GM12878 (cell line): ENCODE results near the gene PLXDC1. TPM values are rescaled to one million over a fixed set of nuclear protein-coding genes. Genes with fewer than 3 reads are reported as not detected.

Source experiments
- ATAC-seq: fragments of 200-7000 bp; cut with Tn5 transposase; 3 replicates; pipeline ENCODE4 v1.9.1; 2020; ENCODE audit warnings: mild to moderate bottlenecking, moderate library complexity
- BruUV-seq: library from RNA; stranded (reverse); fragments of 400-500 nt; replicated peaks from 2 replicates; lab custom pipeline; 2021; lab: Mats Ljungman, UMichigan
- CTCF ChIA-PET: fragments of 300-600 bp; sonication (Branson Sonifier 250); formaldehyde crosslinking; extraction: SDS; loops from one replicate; lab custom pipeline; 2021; ENCODE audit warnings: inconsistent platforms; lab: Yijun Ruan, JAX
- POLR2A ChIA-PET: fragments of 350-600 bp; formaldehyde crosslinking; extraction: SDS; loops from one replicate; lab custom pipeline; 2021; ENCODE audit warnings: inconsistent platforms; lab: Charles Lee
- RAD21 ChIA-PET: fragments of 300-600 bp; sonication (Branson Sonifier 250); formaldehyde crosslinking; loops from one replicate; lab custom pipeline; 2023; ENCODE audit warnings: antibody characterized with exemption; ENCODE audit not compliant: unreplicated experiment; lab: Charles Lee
- SMC1A ChIA-PET: fragments of 300-600 bp; sonication (Branson Sonifier 250); formaldehyde crosslinking; loops from one replicate; lab custom pipeline; 2023; ENCODE audit not compliant: unreplicated experiment, uncharacterized antibody; lab: Charles Lee
- DNase-seq: peaks from one replicate; pipeline ENCODE4 v3.0.0-alpha.2; 2011; ENCODE audit warnings: low read depth, low spot score
- FAIRE-seq: peaks from 3 replicates; lab custom pipeline; 2011; peaks lifted over from hg19 to GRCh38; lab: Jason Lieb, UNC
- H2AFZ ChIP-seq: 2 replicates; pipeline ENCODE4 v1.6.0; 2011; ENCODE audit warnings: low read depth, low read length, control low read depth; ENCODE audit not compliant: control insufficient read depth
- H3K27ac ChIP-seq: 2 replicates; pipeline ENCODE4 v1.5.1; 2011; ENCODE audit warnings: control low read depth; ENCODE audit not compliant: control insufficient read depth, insufficient read depth
- H3K27me3 ChIP-seq, 2 experiments: replicated peaks in 1 of 2; 2 replicates each; pipeline versions ENCODE4 v1.6.0 to v1.6.1; 2011; ENCODE audit warnings: low read length in 1 of 2; ENCODE audit not compliant: control insufficient read depth in 2 of 2, insufficient read depth in 2 of 2
- H3K36me3 ChIP-seq, 2 experiments: 2 replicates each; pipeline ENCODE4 v1.5.1; 2011; ENCODE audit warnings: low read length in 1 of 2; ENCODE audit not compliant: control insufficient read depth in 2 of 2, insufficient read depth in 2 of 2
- H3K4me1 ChIP-seq: 2 replicates; pipeline ENCODE4 v1.6.1; 2011; ENCODE audit warnings: mild to moderate bottlenecking, low read length, moderate library complexity, mixed read lengths; ENCODE audit not compliant: control insufficient read depth, insufficient read depth
- H3K4me2 ChIP-seq: 2 replicates; pipeline ENCODE4 v1.6.0; 2011; ENCODE audit warnings: control low read depth; ENCODE audit not compliant: control insufficient read depth, insufficient read depth
- H3K4me3 ChIP-seq: fragments of 200-600 bp; sonication (generic); 2 replicates; pipeline ENCODE4 v1.5.1; 2016
- H3K79me2 ChIP-seq: 2 replicates; pipeline ENCODE4 v1.6.0; 2011; ENCODE audit warnings: low read length; ENCODE audit not compliant: control insufficient read depth, insufficient read depth
- H3K9ac ChIP-seq: 2 replicates; pipeline ENCODE4 v1.8.0; 2011; ENCODE audit warnings: low read length, control low read depth, mixed read lengths; ENCODE audit not compliant: control insufficient read depth, insufficient read depth
- H3K9me3 ChIP-seq: replicated peaks from 3 replicates; pipeline ENCODE4 v1.5.1; 2011; ENCODE audit warnings: mild to moderate bottlenecking, low read length; ENCODE audit not compliant: control insufficient read depth, insufficient read depth
- H4K20me1 ChIP-seq: 2 replicates; pipeline ENCODE4 v1.6.0; 2011; ENCODE audit not compliant: control insufficient read depth, insufficient read depth
- CEBPB ChIP-seq, 2 experiments: fragments of 150-350 bp in 1 of 2; IDR thresholded peaks; 2 replicates each; pipeline ENCODE4 v1.6.1; 2012 to 2014; ENCODE audit warnings: low read depth in 2 of 2, low read length in 2 of 2, borderline replicate concordance in 1 of 2, inconsistent platforms in 1 of 2
- CHD4 ChIP-seq: fragments of 200-600 bp; sonication (generic); IDR thresholded peaks from 2 replicates; pipeline ENCODE4 v1.6.1; 2016; ENCODE audit warnings: mild to moderate bottlenecking
- EZH2 ChIP-seq: IDR thresholded peaks from 2 replicates; pipeline ENCODE4 v1.6.1; 2012; ENCODE audit warnings: low read depth, mild to moderate bottlenecking, control low read depth, inconsistent platforms, low read length, borderline replicate concordance; ENCODE audit not compliant: control insufficient read depth
- FOXK2 ChIP-seq: fragments of 450-650 bp; IDR thresholded peaks from 2 replicates; pipeline ENCODE4 v1.6.1; 2017; ENCODE audit warnings: mild to moderate bottlenecking, moderate library complexity
- FOXM1 ChIP-seq: IDR thresholded peaks from 2 replicates; pipeline ENCODE4 v1.6.1; 2012; ENCODE audit warnings: low read depth, mild to moderate bottlenecking, inconsistent platforms, low read length, moderate library complexity
- JUNB ChIP-seq: IDR thresholded peaks from 2 replicates; pipeline ENCODE4 v1.6.1; 2016; ENCODE audit warnings: antibody characterized with exemption, mild to moderate bottlenecking
- MTA2 ChIP-seq: fragments of 450-650 bp; IDR thresholded peaks from 2 replicates; pipeline ENCODE4 v1.6.1; 2016; ENCODE audit warnings: low read depth, mild to moderate bottlenecking, moderate library complexity
- MTA3 ChIP-seq: IDR thresholded peaks from 2 replicates; pipeline ENCODE4 v1.6.1; 2012; ENCODE audit warnings: low read length, inconsistent platforms, borderline replicate concordance
- MYB ChIP-seq: fragments of 150-350 bp; IDR thresholded peaks from 2 replicates; pipeline ENCODE4 v1.6.1; 2014; ENCODE audit warnings: mild to moderate bottlenecking, low read depth, low read length, borderline replicate concordance
- PKNOX1 ChIP-seq: fragments of 450-650 bp; IDR thresholded peaks from 2 replicates; pipeline ENCODE4 v1.6.1; 2016; ENCODE audit warnings: mild to moderate bottlenecking
- PML ChIP-seq: IDR thresholded peaks from 2 replicates; pipeline ENCODE4 v1.6.1; 2012; ENCODE audit warnings: low read length, inconsistent platforms
- POLR2A ChIP-seq: IDR thresholded peaks from 2 replicates; pipeline ENCODE4 v1.6.1; 2011; ENCODE audit warnings: low read depth, mild to moderate bottlenecking, low read length
- SIX5 ChIP-seq: IDR thresholded peaks from 2 replicates; pipeline ENCODE4 v1.6.1; 2011; ENCODE audit warnings: mild to moderate bottlenecking, low read depth, low read length, moderate library complexity; ENCODE audit not compliant: severe bottlenecking
- SMAD1 ChIP-seq: fragments of 450-650 bp; IDR thresholded peaks from 2 replicates; pipeline ENCODE4 v1.6.1; 2018; ENCODE audit warnings: mild to moderate bottlenecking, low read depth; ENCODE audit not compliant: partially characterized antibody
- SMAD5 ChIP-seq: IDR thresholded peaks from 2 replicates; pipeline ENCODE4 v1.6.1; 2016; ENCODE audit warnings: antibody characterized with exemption, low read depth
- SMC3 ChIP-seq: IDR thresholded peaks from 2 replicates; pipeline ENCODE4 v1.6.1; 2011; ENCODE audit warnings: low read length, improper control_type of control experiment, borderline replicate concordance
- SPI1 ChIP-seq: IDR thresholded peaks from 2 replicates; pipeline ENCODE4 v1.6.1; 2011; ENCODE audit warnings: low read depth, mild to moderate bottlenecking, low read length, moderate library complexity, borderline replicate concordance; ENCODE audit not compliant: insufficient read depth
- ZNF274 ChIP-seq: IDR thresholded peaks from one replicate; pipeline ENCODE4 v1.8.0; 2011; ENCODE audit not compliant: insufficient read length, insufficient read depth
- WGBS: methylation state at CpG from one replicate; pipeline ENCODE4 v1.1.6; 2016; ENCODE audit warnings: low lambda C conversion rate; ENCODE audit not compliant: insufficient replicate concordance, insufficient coverage; ENCODE audit errors: missing lambda C conversion rate; 5-methylcytosine and 5-hydroxymethylcytosine counted together
- in situ Hi-C: fragments of 300-500 bp; cut with MboI; formaldehyde crosslinking; loops from 9 replicates; pipeline ENCODE4 v1.14.3; 2018; ENCODE audit warnings: mixed read lengths
- intact Hi-C: fragments of 100-400 bp; cut with micrococcal nuclease; formaldehyde crosslinking; loops from one replicate; pipeline ENCODE4 v1.14.2; 2022; ENCODE audit not compliant: unreplicated experiment
- polyA plus RNA-seq, 11 experiments: library from polyadenylated mRNA; depleted of rRNA in 4 of 11; unstranded in 6 of 11; stranded (reverse) in 5 of 11; fragments of >200 nt; fragmentation: Nextera tagmentation in 4 of 11; fragmentation: Illumina TruSeq in 1 of 11; extraction: Ambion mirVana in 4 of 11; extraction: Trizol in 1 of 11; gene quantifications; 1 replicate in 1 of 11; 2 replicates in 10 of 11; pipeline versions ENCODE4 v1.2.1 to v1.2.3, GENCODE V29; 2011 to 2016; ENCODE audit warnings: inconsistent platforms in 2 of 11, missing spikeins in 2 of 11, low read depth in 1 of 11
- total RNA-seq, 4 experiments: library from RNA; depleted of rRNA in 3 of 4; stranded (reverse); fragments of >200 nt in 3 of 4; fragmentation: Illumina TruSeq in 1 of 4; extraction: Trizol in 1 of 4; gene quantifications; 2 replicates each; pipeline versions ENCODE4 v1.2.1 to v1.2.3, GENCODE V29; 2013 to 2021
- TF ChIP-seq, protein P1 (sequence below), 3 experiments: IDR thresholded peaks in 2 of 3; conservative IDR thresholded peaks in 1 of 3; 2 replicates each; pipeline ENCODE4 v1.5.1; 2011; ENCODE audit warnings: low read depth in 3 of 3, low read length in 3 of 3, mild to moderate bottlenecking in 3 of 3, control low read depth in 2 of 3, moderate library complexity in 2 of 3, inconsistent platforms in 1 of 3, mixed read lengths in 1 of 3; ENCODE audit not compliant: control insufficient read depth in 2 of 3, insufficient read depth in 1 of 3; ENCODE audit errors: extremely low read depth in 1 of 3
- TF ChIP-seq, protein P2 (sequence below): IDR thresholded peaks from 2 replicates; pipeline ENCODE4 v1.6.1; 2012; ENCODE audit warnings: low read depth, low read length, improper control_type of control experiment

Gene PLXDC1
- total and polyA plus RNA-seq, 10 of the 15 experiments (the other 5 are each of a cell fraction or from before 2014, with no cell fraction given), result 0.03 to 0.30 (median 0.22) TPM; not detected in 7

DNA sequence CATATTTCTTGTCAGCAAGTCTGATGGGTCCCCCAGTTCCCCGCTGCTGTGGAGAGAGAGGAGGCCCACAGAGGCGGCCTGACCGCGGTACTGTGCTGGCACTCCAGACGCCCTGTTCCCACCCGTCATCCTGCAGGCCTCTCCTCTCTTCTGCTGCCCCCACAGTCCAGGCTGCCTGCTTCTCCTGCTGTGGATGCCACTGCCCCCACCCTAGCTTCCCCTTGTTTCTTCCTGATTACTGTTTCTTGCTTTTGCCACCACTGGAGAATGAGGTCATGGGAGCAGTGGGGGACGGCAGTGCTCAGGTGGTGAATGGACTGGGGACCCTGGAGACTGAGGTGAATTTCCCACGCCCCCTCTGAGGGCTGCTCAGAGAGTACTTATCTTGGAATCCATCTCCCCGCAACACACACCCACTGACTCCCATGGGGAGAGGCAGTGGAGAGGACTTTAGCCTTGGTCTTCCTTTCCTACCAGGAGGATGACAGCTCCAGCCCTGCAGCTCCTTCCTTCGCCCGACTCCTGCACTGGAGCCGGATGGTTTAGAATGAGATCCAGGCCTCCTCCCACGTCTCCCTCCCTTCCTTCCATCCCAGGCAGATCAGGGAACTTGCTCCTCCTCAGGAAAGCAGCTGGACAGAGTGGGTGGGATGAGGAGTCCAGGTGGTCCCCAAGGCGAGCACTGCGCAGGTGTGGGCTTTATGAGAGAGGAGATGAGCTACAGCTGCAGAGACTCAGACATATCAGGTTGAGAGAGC lies 60.4 kb downstream of the PLXDC1 start:
- ChIA-PET CTCF (interaction anchor here (0.7 to 0.9 kb wide), 2 partner anchors 22 to 23 kb away, joined by 3 read pairs; no protein-coding TSS in a partner anchor), POLR2A (no interaction called here), RAD21 (interaction anchor here (0.7 to 2.6 kb wide), 4 partner anchors 81 to 364 kb away, joined by 3 to 12 read pairs (median 3); no protein-coding TSS in a partner anchor), SMC1A (interaction anchor here (2.3 kb wide), 1 partner anchor 62 kb away, joined by 9 read pairs; no protein-coding TSS in a partner anchor)
- H3K4me1 ChIP-seq, result peaks cover 20% of the 10 kb centered on the region
- H3K4me2 ChIP-seq, result no peak overlapping the region
- no peaks in the 10 kb centered on the region; a peak in 1 of 4 replicates for H3K27me3 ChIP-seq
- no peaks in the 10 kb centered on the region for H3K9me3 ChIP-seq
- H3K27ac ChIP-seq, result no peak overlapping the region
- H4K20me1 ChIP-seq, result no peaks in the 10 kb centered on the region
- no peak overlapping the region for H3K4me3 ChIP-seq
- ATAC-seq (no peak), DNase-seq (no peak), FAIRE-seq (no peak)
- in situ Hi-C loops (no loop called here), intact Hi-C loops (loop anchor here (10.0 kb wide), 1 partner anchor 54 kb away; no protein-coding TSS in a partner anchor)
- 66% methylated on average over 15 of the region's 15 CpGs for WGBS
- no peaks in the 10 kb centered on the region for H3K79me2 ChIP-seq
- BruUV-seq, result no TSS peak
- H2AFZ ChIP-seq, result no peak overlapping the region
- TF ChIP-seq, protein P1, sequence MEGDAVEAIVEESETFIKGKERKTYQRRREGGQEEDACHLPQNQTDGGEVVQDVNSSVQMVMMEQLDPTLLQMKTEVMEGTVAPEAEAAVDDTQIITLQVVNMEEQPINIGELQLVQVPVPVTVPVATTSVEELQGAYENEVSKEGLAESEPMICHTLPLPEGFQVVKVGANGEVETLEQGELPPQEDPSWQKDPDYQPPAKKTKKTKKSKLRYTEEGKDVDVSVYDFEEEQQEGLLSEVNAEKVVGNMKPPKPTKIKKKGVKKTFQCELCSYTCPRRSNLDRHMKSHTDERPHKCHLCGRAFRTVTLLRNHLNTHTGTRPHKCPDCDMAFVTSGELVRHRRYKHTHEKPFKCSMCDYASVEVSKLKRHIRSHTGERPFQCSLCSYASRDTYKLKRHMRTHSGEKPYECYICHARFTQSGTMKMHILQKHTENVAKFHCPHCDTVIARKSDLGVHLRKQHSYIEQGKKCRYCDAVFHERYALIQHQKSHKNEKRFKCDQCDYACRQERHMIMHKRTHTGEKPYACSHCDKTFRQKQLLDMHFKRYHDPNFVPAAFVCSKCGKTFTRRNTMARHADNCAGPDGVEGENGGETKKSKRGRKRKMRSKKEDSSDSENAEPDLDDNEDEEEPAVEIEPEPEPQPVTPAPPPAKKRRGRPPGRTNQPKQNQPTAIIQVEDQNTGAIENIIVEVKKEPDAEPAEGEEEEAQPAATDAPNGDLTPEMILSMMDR (IDR thresholded peaks at IDR 0.05 in 2 of 3, conservative IDR thresholded peaks at IDR 0.05 in 1 of 3; ENCODE audit: control insufficient read depth in 2 of 3, extremely low read depth in 1 of 3, insufficient read depth in 1 of 3, low read depth in 3 of 3, low read length in 3 of 3), result no peak
- TF ChIP-seq EZH2, result no peak
- no peak for TF ChIP-seq SMAD1
- TF ChIP-seq PML, result no peak
- TF ChIP-seq FOXM1, result no peak
- no peak for TF ChIP-seq POLR2A
- TF ChIP-seq ZNF274, result no peak
- no peak for TF ChIP-seq CEBPB (IDR thresholded peaks at IDR 0.05; ENCODE audit: borderline replicate concordance in 1 of 2, low read depth in 2 of 2, low read length in 2 of 2)
- TF ChIP-seq, protein P2, sequence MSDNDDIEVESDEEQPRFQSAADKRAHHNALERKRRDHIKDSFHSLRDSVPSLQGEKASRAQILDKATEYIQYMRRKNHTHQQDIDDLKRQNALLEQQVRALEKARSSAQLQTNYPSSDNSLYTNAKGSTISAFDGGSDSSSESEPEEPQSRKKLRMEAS, result no peak
- TF ChIP-seq MTA2, result no peak
- TF ChIP-seq SMC3, result no peak
- TF ChIP-seq SMAD5, result no peak
- TF ChIP-seq SIX5, result no peak
- TF ChIP-seq PKNOX1, result no peak
- TF ChIP-seq MTA3, result no peak
- TF ChIP-seq CHD4, result no peak
- no peak for TF ChIP-seq JUNB
- TF ChIP-seq FOXK2, result no peak
- no peak for TF ChIP-seq MYB
- TF ChIP-seq SPI1, result no peak
- H3K9ac ChIP-seq, result no peak overlapping the region
- H3K36me3 ChIP-seq, result no peaks in the 10 kb centered on the region
